Heart left ventricle (tissue), 16 donors: Measurements from ENCODE around the gene TOB1. TPM values are rescaled to one million over a fixed set of nuclear protein-coding genes. Genes with fewer than 3 reads are reported as not detected.
A peak's percentile ranks its signal among the peaks of the same experiment; 100 is the strongest.

ENCODE experiments used
- ATAC-seq, 4 donors: fragments of 200-7000 bp; cut with Tn5 transposase; one replicate each; pipeline ENCODE4 v1.9.1; 2020 to 2022; ENCODE audit warnings: moderate library complexity in 4 of 4, mild to moderate bottlenecking in 3 of 4, moderate number of reproducible peaks in 1 of 4
- DNase-seq, 5 donors: peaks; one replicate each; pipeline ENCODE4 v3.0.0-alpha.2; 2020
- H3K27ac ChIP-seq, 12 donors: fragments of 200-600 bp; sonication (generic) in 4 of 12; one replicate each; pipeline versions ENCODE4 v1.5.0 to v1.8.0; 2016 to 2022; ENCODE audit warnings: mild to moderate bottlenecking in 2 of 12
- H3K27me3 ChIP-seq, 9 donors: fragments of 200-600 bp; sonication (generic) in 2 of 9; one replicate each; pipeline versions ENCODE4 v1.5.1 to v1.8.0; 2016 to 2022; ENCODE audit warnings: mild to moderate bottlenecking in 3 of 9
- H3K36me3 ChIP-seq, 9 donors: fragments of 200-600 bp; sonication (generic) in 2 of 9; one replicate each; pipeline versions ENCODE4 v1.5.0 to v1.8.0; 2018 to 2022; ENCODE audit warnings: mild to moderate bottlenecking in 2 of 9
- H3K4me1 ChIP-seq, 12 donors: fragments of 200-600 bp; sonication (generic) in 4 of 12; one replicate each; pipeline versions ENCODE4 v1.5.0 to v1.8.0; 2016 to 2022; ENCODE audit warnings: mild to moderate bottlenecking in 3 of 12
- H3K4me3 ChIP-seq, 12 donors: fragments of 200-600 bp; sonication (generic) in 4 of 12; one replicate each; pipeline versions ENCODE4 v1.5.0 to v1.8.0; 2017 to 2022; ENCODE audit warnings: mild to moderate bottlenecking in 9 of 12, moderate library complexity in 4 of 12
- H3K9me3 ChIP-seq, 12 donors: fragments of 200-600 bp; sonication (generic) in 4 of 12; one replicate each; pipeline versions ENCODE4 v1.5.0 to v1.8.0; 2016 to 2022; ENCODE audit warnings: mild to moderate bottlenecking in 1 of 12
- POLR2A ChIP-seq, 2 donors: fragments of 450-650 bp; IDR thresholded peaks; one replicate each; pipeline ENCODE4 v1.6.1; 2017; ENCODE audit warnings: antibody characterized with exemption in 2 of 2, mild to moderate bottlenecking in 2 of 2, moderate library complexity in 2 of 2
- WGBS, 4 donors: extraction: QIAGEN DNeasy Blood & Tissue Kit in 2 of 4; methylation state at CpG; one replicate each; pipeline versions ENCODE4 v1.1.5 to v1.1.7; 2013 to 2018; 5-methylcytosine and 5-hydroxymethylcytosine counted together
- intact Hi-C, 10 donors: fragments of 100-400 bp; cut with DNase I; formaldehyde crosslinking; loops; one replicate each; pipeline versions ENCODE4 v1.11.1 to v1.14.2; 2022
- polyA plus RNA-seq, 2 donors: library from polyadenylated mRNA; stranded (reverse); fragments of 200-250 nt; gene quantifications; one replicate each; pipeline ENCODE4 v1.2.3, GENCODE V29; 2013
- total RNA-seq, 9 donors: library from RNA; depleted of rRNA in 2 of 9; stranded (reverse); fragments of >200 nt in 2 of 9; fragmentation: NEBNext Ultra II Directional in 3 of 9; extraction: Animal tissue kit (Norgen Biotek cat#: 25700) in 3 of 9; gene quantifications; one replicate each; pipeline versions ENCODE4 v1.1.0 to v1.2.4, GENCODE V29; 2016 to 2023
- TF ChIP-seq, protein P1 (sequence below), 12 donors: fragments of 200-600 bp; sonication (generic) in 4 of 12; IDR thresholded peaks; one replicate each; pipeline versions ENCODE4 v1.5.0 to v1.8.0; 2018 to 2022; ENCODE audit warnings: antibody characterized with exemption in 12 of 12, mild to moderate bottlenecking in 5 of 12
- donor health status: ischemic (EF 13 %, LVEDD 7.1; RV severe dilation, severe dysfunction).
- donor health status: healthy with polysubstance abuse.
- donor health status: DM: no; HTN: yes; CAD: no.
- donor health status: DM: no; HTN: no; CAD: no.
- donor health status: ischemic (EF 25% LVEDD 6.9; RV normal size, moderate dysfunction).
- donor health status: ischemic (EF 25% LVEDD 5.7; RV mildly dilated, moderate dysfunction).
- donor health status: healthy.
- donor health status: DM: yes; HTN: yes; CAD: no.
- donor health status: ischemic (EF 35%, LVEDD 5.7; RV mildly dilated, moderate dysfunction).
- donor health status: nonischemic (EF 11% LVEDD 7.7; RV severe dilation, severe dysfunction).
- donor health status: DM: yes; HTN: yes; CAD: no.
- donor health status: PGD.
- donor health status: ischemic (EF 29% LVEDD 5.4; RV normal size, mild dysfunction).
- donor health status: nonischemic (EF 23%, LVEDD 6.1; RV moderate dilation, normal function).

TOB1 gene
- total and polyA plus RNA-seq, 11 donors: 22.2 to 136 (median 68.1) TPM

DNA sequence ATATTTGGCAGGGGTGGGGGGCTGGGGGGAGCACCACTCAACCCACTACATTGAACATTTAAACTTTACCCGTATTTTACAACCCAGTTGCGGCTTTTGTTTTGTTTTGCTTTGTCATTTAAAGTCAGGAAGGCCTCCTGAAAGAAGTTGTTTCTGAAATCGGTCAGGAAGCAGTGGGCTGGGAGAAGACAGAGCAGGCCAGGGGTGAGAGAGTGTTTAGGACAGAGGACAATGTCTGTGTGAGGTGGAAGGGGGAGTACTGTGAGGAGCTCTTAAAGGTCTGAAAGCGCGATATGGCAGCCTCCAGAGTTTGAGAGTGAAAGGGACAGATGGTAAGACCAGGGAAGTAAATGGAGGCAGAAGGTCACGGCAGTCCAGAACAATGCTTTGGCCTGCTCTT lies 36.8 kb downstream of the TOB1 start:
- 82 to 88% (median 86%) methylated on average over 6 of the region's 6 CpGs for WGBS, 4 donors
- H3K4me1 ChIP-seq: peaks cover 0 to 17% (median 0%) of the 10 kb centered on the region in 12 donors
- no peak for TF ChIP-seq POLR2A (IDR thresholded peaks at IDR 0.05)
- TF ChIP-seq, protein P1, sequence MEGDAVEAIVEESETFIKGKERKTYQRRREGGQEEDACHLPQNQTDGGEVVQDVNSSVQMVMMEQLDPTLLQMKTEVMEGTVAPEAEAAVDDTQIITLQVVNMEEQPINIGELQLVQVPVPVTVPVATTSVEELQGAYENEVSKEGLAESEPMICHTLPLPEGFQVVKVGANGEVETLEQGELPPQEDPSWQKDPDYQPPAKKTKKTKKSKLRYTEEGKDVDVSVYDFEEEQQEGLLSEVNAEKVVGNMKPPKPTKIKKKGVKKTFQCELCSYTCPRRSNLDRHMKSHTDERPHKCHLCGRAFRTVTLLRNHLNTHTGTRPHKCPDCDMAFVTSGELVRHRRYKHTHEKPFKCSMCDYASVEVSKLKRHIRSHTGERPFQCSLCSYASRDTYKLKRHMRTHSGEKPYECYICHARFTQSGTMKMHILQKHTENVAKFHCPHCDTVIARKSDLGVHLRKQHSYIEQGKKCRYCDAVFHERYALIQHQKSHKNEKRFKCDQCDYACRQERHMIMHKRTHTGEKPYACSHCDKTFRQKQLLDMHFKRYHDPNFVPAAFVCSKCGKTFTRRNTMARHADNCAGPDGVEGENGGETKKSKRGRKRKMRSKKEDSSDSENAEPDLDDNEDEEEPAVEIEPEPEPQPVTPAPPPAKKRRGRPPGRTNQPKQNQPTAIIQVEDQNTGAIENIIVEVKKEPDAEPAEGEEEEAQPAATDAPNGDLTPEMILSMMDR (IDR thresholded peaks at IDR 0.05): no peak
- H3K9me3 ChIP-seq: no peaks in the 10 kb centered on the region
- H3K36me3 ChIP-seq: no peaks in the 10 kb centered on the region
- no peak overlapping the region for H3K27ac ChIP-seq
- no peak for ATAC-seq
- no peaks in the 10 kb centered on the region for H3K27me3 ChIP-seq
- intact Hi-C loops: no loop called here
- H3K4me3 ChIP-seq: no peak overlapping the region
- DNase-seq: no peak

DNA sequence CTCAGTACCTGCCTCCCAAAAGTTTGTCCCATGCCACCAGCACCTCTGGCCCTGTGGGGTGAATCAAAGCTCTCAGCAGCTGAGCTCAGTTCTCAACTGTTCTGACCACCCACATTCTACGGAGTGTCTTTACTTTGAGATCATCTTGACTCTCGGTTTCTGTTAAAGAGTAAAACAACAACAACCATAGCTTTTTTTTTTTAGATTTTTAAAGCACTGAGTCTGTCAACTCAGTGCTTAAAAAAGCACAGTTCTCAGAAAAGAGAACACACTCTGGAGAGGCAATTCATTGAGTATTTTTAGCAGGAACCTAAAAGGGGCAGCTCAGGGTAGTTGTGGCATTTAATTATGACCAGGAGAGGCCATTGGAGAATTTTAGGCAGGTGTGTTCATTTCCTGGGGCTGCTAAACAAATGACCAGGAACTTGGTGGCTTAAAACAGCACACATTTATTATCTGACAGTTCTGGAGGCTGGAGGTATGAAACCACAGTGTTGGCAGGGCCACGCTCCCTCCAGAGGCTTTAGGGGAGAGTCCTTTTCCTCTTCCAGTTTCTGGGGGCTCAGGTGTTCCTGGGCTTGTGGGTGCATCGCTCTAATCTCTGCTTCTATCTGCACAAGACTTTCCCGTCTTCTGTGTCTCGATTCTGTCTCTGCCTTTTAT lies 37.5 kb downstream of the TOB1 start:
- Histone ChIP-seq H3K27ac (peak overlapping the region in 2 of 12 donors; percentile 17 to 26), H3K36me3 (no peaks in the 10 kb centered on the region), H3K4me1 (peaks cover 0 to 17% (median 0%) of the 10 kb centered on the region in 12 donors), H3K9me3 (no peaks in the 10 kb centered on the region), H3K27me3 (no peaks in the 10 kb centered on the region), H3K4me3 (no peak overlapping the region)
- intact Hi-C loops: loop anchor here in 1 of 10 donors (1.0 kb wide), 1 partner anchor 12 kb away; no protein-coding TSS in a partner anchor
- TF ChIP-seq POLR2A (IDR thresholded peaks at IDR 0.05): no peak
- TF ChIP-seq, protein P1 (IDR thresholded peaks at IDR 0.05): no peak
- ATAC-seq (peak in 1 of 4 donors; percentile 22), DNase-seq (no peak)
- 76 to 87% (median 78%) methylated on average over 6 of the region's 6 CpGs for WGBS, 4 donors

DNA sequence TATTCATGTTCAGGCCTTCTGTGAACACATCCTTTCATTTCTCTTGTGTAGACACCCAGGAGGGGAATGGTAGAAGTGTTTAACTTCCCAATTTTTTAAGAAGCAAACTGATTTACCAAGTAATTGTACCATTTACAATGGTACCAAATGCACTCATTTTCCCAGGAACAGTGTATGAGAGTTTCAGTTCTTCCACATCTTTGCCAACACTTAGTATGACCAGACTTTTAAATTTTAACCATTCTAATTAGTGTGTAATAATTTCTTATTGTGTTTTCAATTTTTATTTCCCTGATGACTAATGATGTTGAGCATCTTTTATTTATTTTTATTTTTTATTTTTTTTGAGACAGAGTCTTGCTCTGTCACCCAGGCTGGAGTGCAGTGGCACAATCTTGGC lies 41.0 kb downstream of the TOB1 start:
- Histone ChIP-seq H3K27ac (no peak overlapping the region), H3K27me3 (no peaks in the 10 kb centered on the region), H3K9me3 (no peaks in the 10 kb centered on the region), H3K4me1 (peaks cover 0 to 11% (median 0%) of the 10 kb centered on the region in 12 donors), H3K4me3 (no peak overlapping the region), H3K36me3 (no peaks in the 10 kb centered on the region)
- TF ChIP-seq POLR2A (IDR thresholded peaks at IDR 0.05): no peak
- TF ChIP-seq, protein P1 (IDR thresholded peaks at IDR 0.05): no peak
- intact Hi-C loops: no loop called here
- no peak for DNase-seq
- no peak for ATAC-seq

DNA sequence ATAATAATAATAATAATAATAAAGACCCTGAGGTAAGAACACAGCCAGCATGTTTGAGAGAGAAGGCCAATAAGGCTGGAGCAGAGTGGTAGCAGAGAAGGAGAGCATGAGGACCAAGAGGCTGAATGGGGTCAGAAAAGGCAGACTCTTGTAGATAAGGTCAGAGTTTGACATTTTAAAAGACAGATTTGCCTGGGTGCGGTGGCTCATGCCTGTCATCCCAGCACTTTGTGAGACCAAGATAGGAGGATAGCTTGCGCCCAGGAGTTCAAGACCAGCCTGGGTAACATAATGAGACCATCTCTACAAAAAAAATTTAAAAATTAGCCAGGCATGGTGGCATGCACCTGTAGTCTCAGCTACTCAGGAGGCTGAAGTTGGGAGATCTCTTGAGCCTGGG lies 41.7 kb downstream of the TOB1 start:
- TF ChIP-seq, protein P1 (IDR thresholded peaks at IDR 0.05): no peak
- no peak for TF ChIP-seq POLR2A (IDR thresholded peaks at IDR 0.05)
- Histone ChIP-seq H3K4me1 (peaks cover 0 to 11% (median 0%) of the 10 kb centered on the region in 12 donors), H3K36me3 (no peaks in the 10 kb centered on the region), H3K4me3 (no peak overlapping the region), H3K27ac (no peak overlapping the region), H3K27me3 (no peaks in the 10 kb centered on the region), H3K9me3 (no peaks in the 10 kb centered on the region)
- 82 to 94% (median 85%) methylated on average over 2 of the region's 2 CpGs for WGBS, 4 donors
- DNase-seq (no peak), ATAC-seq (no peak)
- intact Hi-C loops: no loop called here
